WERI-Rb-1 (cell line): Measurements from ENCODE around the gene CYP27C1.
A peak's percentile ranks its signal among the peaks of the same experiment; 100 is the strongest.

Experiments used
- DNase-seq: peaks from one replicate; pipeline ENCODE4 v3.0.0-alpha.2; 2020
- H3K27ac ChIP-seq: fragments of 250-450 bp; sonication (Bioruptor Pico); 2 replicates; pipeline ENCODE4 v1.5.1; 2020; ENCODE audit warnings: mild to moderate bottlenecking, moderate library complexity
- H3K27me3 ChIP-seq: fragments of 250-450 bp; sonication (Bioruptor Pico); 2 replicates; pipeline ENCODE4 v1.5.1; 2021; ENCODE audit warnings: mild to moderate bottlenecking, low read depth, moderate library complexity; ENCODE audit not compliant: insufficient read depth, severe bottlenecking
- H3K36me3 ChIP-seq: fragments of 250-450 bp; sonication (Bioruptor Pico); 2 replicates; pipeline ENCODE4 v1.5.1; 2020; ENCODE audit warnings: mild to moderate bottlenecking, moderate library complexity
- H3K4me3 ChIP-seq: 2 replicates; pipeline ENCODE4 v1.5.1; 2011; ENCODE audit warnings: low read depth, mild to moderate bottlenecking, control low read depth, low read length
- H3K9me3 ChIP-seq: fragments of 250-450 bp; sonication (Bioruptor Pico); 2 replicates; pipeline ENCODE4 v1.5.1; 2021; ENCODE audit warnings: mild to moderate bottlenecking, moderate library complexity; ENCODE audit not compliant: severe bottlenecking
- CTCF ChIP-seq: IDR thresholded peaks from 2 replicates; pipeline ENCODE4 v1.5.1; 2011; ENCODE audit warnings: low read depth, mild to moderate bottlenecking, control low read depth, inconsistent platforms, low read length

CYP27C1 gene

GRCh38 chr2:127174136-127174535 lies 46.0 kb downstream of the CYP27C1 start:
- Histone ChIP-seq H3K4me3 (no peak overlapping the region), H3K9me3 (no peaks in the 10 kb centered on the region), H3K27ac (no peak overlapping the region), H3K27me3 (no peaks in the 10 kb centered on the region), H3K36me3 (no peaks in the 10 kb centered on the region)
- DNase-seq = peak; percentile 77
- TF ChIP-seq CTCF = peak; percentile 76

GRCh38 chr2:127173057-127173456 lies 47.0 kb downstream of the CYP27C1 start:
- no peak for TF ChIP-seq CTCF
- Histone ChIP-seq H3K9me3 (no peaks in the 10 kb centered on the region), H3K4me3 (no peak overlapping the region), H3K36me3 (no peaks in the 10 kb centered on the region), H3K27me3 (no peaks in the 10 kb centered on the region), H3K27ac (no peak overlapping the region)
- DNase-seq = no peak

DNA sequence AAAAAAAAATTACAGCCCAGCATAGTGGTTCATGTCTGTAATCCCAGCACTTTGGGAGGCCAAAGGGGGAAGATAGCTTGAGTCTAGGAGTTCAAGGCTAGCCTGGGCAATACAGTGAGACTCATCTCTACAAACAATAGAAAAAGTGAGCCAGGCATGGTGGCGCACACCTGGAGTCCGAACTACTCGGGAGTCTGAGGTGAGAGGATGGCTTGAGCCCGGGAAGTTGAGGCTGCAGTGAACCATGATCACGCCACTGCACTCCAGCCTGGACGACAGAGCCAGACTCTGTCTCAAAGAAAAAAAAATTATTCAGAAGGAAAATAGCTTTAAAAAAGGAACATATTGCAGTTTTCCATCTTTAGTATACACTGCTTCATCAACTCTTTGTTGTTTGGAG lies 47.8 kb downstream of the CYP27C1 start:
- no peak for TF ChIP-seq CTCF
- no peak for DNase-seq
- no peak overlapping the region for H3K4me3 ChIP-seq
- H3K27ac ChIP-seq = no peak overlapping the region
- no peaks in the 10 kb centered on the region for H3K9me3 ChIP-seq
- H3K36me3 ChIP-seq = no peaks in the 10 kb centered on the region
- H3K27me3 ChIP-seq = no peaks in the 10 kb centered on the region

- H3K27me3 ChIP-seq = no peaks in the 10 kb centered on the region
- TF ChIP-seq CTCF = no peak
- H3K27ac ChIP-seq = no peak overlapping the region
- DNase-seq = no peak
- H3K4me3 ChIP-seq = no peak overlapping the region
- H3K36me3 ChIP-seq = no peaks in the 10 kb centered on the region
- no peaks in the 10 kb centered on the region for H3K9me3 ChIP-seq
Measured at GRCh38 chr2:127170452-127171197, 49.5 kb downstream of the CYP27C1 start.

DNA sequence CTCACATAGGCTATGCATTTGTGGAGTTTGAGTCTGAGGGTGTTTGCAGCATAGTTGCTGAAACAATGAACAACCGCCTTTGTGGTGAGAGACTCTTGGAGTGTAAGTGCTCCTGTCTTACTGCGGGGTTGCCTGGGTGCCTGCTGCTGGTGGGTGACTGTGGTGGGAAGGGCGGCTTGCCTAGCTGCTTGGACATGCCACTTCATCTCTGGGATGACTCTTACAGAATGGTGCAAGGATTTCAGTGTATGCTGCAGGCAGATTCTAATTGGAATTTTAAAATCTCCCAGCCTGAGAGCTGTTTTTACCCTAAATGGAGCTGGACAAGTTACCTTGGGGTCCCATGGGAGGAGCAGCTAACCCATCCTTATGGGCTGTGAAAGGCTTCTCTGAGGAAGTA lies 50.1 kb downstream of the CYP27C1 start:
- Histone ChIP-seq H3K9me3 (no peaks in the 10 kb centered on the region), H3K36me3 (no peaks in the 10 kb centered on the region), H3K27ac (no peak overlapping the region), H3K27me3 (no peaks in the 10 kb centered on the region), H3K4me3 (no peak overlapping the region)
- DNase-seq = no peak
- no peak for TF ChIP-seq CTCF
